Neuronal stem cell (in vitro differentiated cells): ENCODE measurements around the gene LAMC3.

Source experiments
- DNase-seq: peaks from one replicate; pipeline ENCODE4 v3.0.0-alpha.2; 2013; ENCODE audit warnings: low spot score
- H2AFZ ChIP-seq: one replicate; pipeline ENCODE4 v1.6.1; 2013; ENCODE audit warnings: mild to moderate bottlenecking, low read length, inconsistent platforms
- H2AK5ac ChIP-seq: 2 replicates; pipeline ENCODE4 v1.6.1; 2013; ENCODE audit warnings: low read depth, mild to moderate bottlenecking, inconsistent platforms, low read length, moderate library complexity, mixed read lengths
- H2BK120ac ChIP-seq: 2 replicates; pipeline ENCODE4 v1.6.1; 2013; ENCODE audit warnings: low read depth, mild to moderate bottlenecking, inconsistent platforms, low read length, moderate library complexity, mixed read lengths
- H2BK12ac ChIP-seq: one replicate; pipeline ENCODE4 v1.6.1; 2013; ENCODE audit warnings: low read length, inconsistent platforms
- H2BK15ac ChIP-seq: 2 replicates; pipeline ENCODE4 v1.6.1; 2013; ENCODE audit warnings: mild to moderate bottlenecking, low read length, inconsistent platforms, mixed read lengths
- H2BK5ac ChIP-seq: one replicate; pipeline ENCODE4 v1.6.1; 2013; ENCODE audit warnings: inconsistent platforms, mild to moderate bottlenecking, low read length, moderate library complexity
- H3K14ac ChIP-seq: one replicate; pipeline ENCODE4 v1.6.1; 2013; ENCODE audit warnings: low read length, inconsistent platforms
- H3K18ac ChIP-seq: 2 replicates; pipeline ENCODE4 v1.6.1; 2013; ENCODE audit warnings: low read length, inconsistent platforms
- H3K23ac ChIP-seq: 2 replicates; pipeline ENCODE4 v1.6.1; 2013; ENCODE audit warnings: low read depth, mild to moderate bottlenecking, mixed read lengths, low read length, inconsistent platforms; ENCODE audit not compliant: poor library complexity
- H3K27ac ChIP-seq: replicated peaks from 3 replicates; pipeline ENCODE4 v1.5.1; 2013; ENCODE audit warnings: low read length, inconsistent platforms
- H3K27me3 ChIP-seq, 3 experiments: 2 replicates each; pipeline ENCODE4 v1.6.1; 2013; ENCODE audit warnings: low read length in 3 of 3, mild to moderate bottlenecking in 2 of 3, inconsistent platforms in 1 of 3, low read depth in 1 of 3, mixed read lengths in 1 of 3, moderate library complexity in 1 of 3; ENCODE audit not compliant: control insufficient read depth in 3 of 3, insufficient read depth in 3 of 3
- H3K36me3 ChIP-seq, 2 donors: replicated peaks in 1 of 2; 2 replicates each; pipeline ENCODE4 v1.6.1; 2013; ENCODE audit warnings: low read length in 2 of 2; ENCODE audit not compliant: control insufficient read depth in 2 of 2, insufficient read depth in 2 of 2
- H3K4ac ChIP-seq: 2 replicates; pipeline ENCODE4 v1.6.1; 2013; ENCODE audit warnings: inconsistent platforms, mild to moderate bottlenecking, low read length, moderate library complexity
- H3K4me1 ChIP-seq, 2 donors: 1 replicate in 1 of 2; 2 replicates in 1 of 2; pipeline ENCODE4 v1.6.1; 2013; ENCODE audit warnings: low read length in 2 of 2, low read depth in 1 of 2; ENCODE audit not compliant: control insufficient read depth in 2 of 2, insufficient read depth in 1 of 2
- H3K4me2 ChIP-seq: one replicate; pipeline ENCODE4 v1.6.1; 2013; ENCODE audit warnings: mild to moderate bottlenecking, low read length, inconsistent platforms; ENCODE audit not compliant: insufficient read depth, poor library complexity, severe bottlenecking
- H3K4me3 ChIP-seq, 2 donors: 2 replicates each; pipeline ENCODE4 v1.5.1; 2013; ENCODE audit warnings: low read length in 2 of 2, mild to moderate bottlenecking in 2 of 2, inconsistent platforms in 1 of 2, moderate library complexity in 1 of 2
- H3K79me1 ChIP-seq: one replicate; pipeline ENCODE4 v1.6.1; 2013; ENCODE audit warnings: low read depth, mild to moderate bottlenecking, inconsistent platforms, low read length, moderate library complexity
- H3K9ac ChIP-seq: one replicate; pipeline ENCODE4 v1.6.1; 2013; ENCODE audit warnings: mild to moderate bottlenecking, low read depth, low read length, inconsistent platforms; ENCODE audit not compliant: poor library complexity
- H3K9me3 ChIP-seq, 2 donors: replicated peaks in 1 of 2; 2 replicates each; pipeline versions ENCODE3 to v1.6.1; 2013; ENCODE audit warnings: low read length in 2 of 2, mild to moderate bottlenecking in 2 of 2, inconsistent platforms in 1 of 2, low read depth in 1 of 2, mixed read lengths in 1 of 2, moderate library complexity in 1 of 2; ENCODE audit not compliant: control insufficient read depth in 2 of 2, insufficient read depth in 1 of 2
- H4K8ac ChIP-seq: one replicate; pipeline ENCODE4 v1.6.1; 2013; ENCODE audit warnings: low read depth, mild to moderate bottlenecking, inconsistent platforms, low read length, moderate library complexity
- H4K91ac ChIP-seq: one replicate; pipeline ENCODE4 v1.6.1; 2013; ENCODE audit warnings: low read length, low read depth, mild to moderate bottlenecking, inconsistent platforms; ENCODE audit not compliant: poor library complexity
- WGBS, 2 donors: extraction: QIAGEN DNeasy Blood & Tissue Kit; methylation state at CpG; one replicate each; pipeline ENCODE4 v1.1.7; 2013; ENCODE audit warnings: missing lambda C conversion rate in 2 of 2, mixed read lengths in 1 of 2; ENCODE audit not compliant: insufficient read length in 2 of 2, insufficient replicate concordance in 1 of 2; ENCODE audit errors: extremely low coverage in 2 of 2; 5-methylcytosine and 5-hydroxymethylcytosine counted together

Gene LAMC3

GRCh38 chr9:131060900-131061630 lies 52.1 kb downstream of the LAMC3 start:
- Histone ChIP-seq H3K4me1 (peaks cover 0 to 2% of the 10 kb centered on the region in 2 donors), H3K4me2 (no peak overlapping the region), H3K36me3 (no peaks in the 10 kb centered on the region), H3K27me3 (no peaks in the 10 kb centered on the region), H2AK5ac (peak overlapping the region; percentile 33), H3K18ac (no peak overlapping the region), H2BK15ac (peak overlapping the region; percentile 42), H3K4ac (no peak overlapping the region), H2BK12ac (no peak overlapping the region), H2AFZ (no peak overlapping the region), H3K9me3 (no peaks in the 10 kb centered on the region), H2BK5ac (no peak overlapping the region), H4K91ac (no peak overlapping the region), H3K4me3 (no peak overlapping the region), H3K79me1 (peaks cover 3% of the 10 kb centered on the region), H3K9ac (no peak overlapping the region), H3K14ac (no peak overlapping the region), H3K27ac (no peak overlapping the region), H4K8ac (no peak overlapping the region), H3K23ac (peak overlapping the region; percentile 89), H2BK120ac (no peak overlapping the region)
- no peak for DNase-seq
- no CpG with 5 or more reads among the region's 21 CpGs for WGBS, 2 donors

GRCh38 chr9:131062969-131063368 lies 54.0 kb downstream of the LAMC3 start:
- no peak overlapping the region for H2BK120ac ChIP-seq
- H3K27me3 ChIP-seq = peaks cover 0 to 2% (median 0%) of the 10 kb centered on the region in 3 experiments
- no peak overlapping the region for H3K4me3 ChIP-seq
- peak overlapping the region; percentile 83 for H3K23ac ChIP-seq
- H2BK15ac ChIP-seq = no peak overlapping the region
- H3K18ac ChIP-seq = no peak overlapping the region
- no peak overlapping the region for H2AFZ ChIP-seq
- H3K4me2 ChIP-seq = no peak overlapping the region
- peak overlapping the region; percentile 88 for H2AK5ac ChIP-seq
- no peaks in the 10 kb centered on the region for H3K9me3 ChIP-seq
- no peak overlapping the region for H2BK12ac ChIP-seq
- peaks cover 0 to 2% of the 10 kb centered on the region in 2 donors for H3K4me1 ChIP-seq
- DNase-seq = no peak
- no peak overlapping the region for H2BK5ac ChIP-seq
- H3K27ac ChIP-seq = no peak overlapping the region
- H3K14ac ChIP-seq = no peak overlapping the region
- H3K79me1 ChIP-seq = peaks cover 3% of the 10 kb centered on the region
- H3K9ac ChIP-seq = no peak overlapping the region
- H4K8ac ChIP-seq = no peak overlapping the region
- no CpG with 5 or more reads among the region's 9 CpGs for WGBS, 2 donors
- H3K4ac ChIP-seq = no peak overlapping the region
- H3K36me3 ChIP-seq = no peaks in the 10 kb centered on the region
- no peak overlapping the region for H4K91ac ChIP-seq

DNA sequence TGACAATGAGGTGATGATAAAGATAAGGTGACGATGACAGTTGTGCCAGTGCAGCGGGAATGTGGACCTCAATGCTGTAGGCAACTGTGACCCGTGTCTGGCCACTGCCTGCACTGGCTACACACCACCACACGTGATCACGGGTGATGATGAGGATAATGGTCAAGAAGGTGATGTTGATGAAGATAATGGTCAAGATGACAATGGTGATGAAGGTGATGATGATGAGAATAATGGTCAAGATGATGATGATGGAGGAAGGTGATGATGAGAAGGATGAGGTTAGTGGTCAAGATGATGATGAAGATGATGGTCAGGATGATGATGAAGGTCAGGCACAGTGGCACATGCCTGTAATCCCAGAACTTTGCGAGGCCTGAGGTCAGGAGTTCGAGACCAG lies 56.6 kb downstream of the LAMC3 start:
- no peak for DNase-seq
- Histone ChIP-seq H2AK5ac (no peak overlapping the region), H3K4ac (no peak overlapping the region), H2AFZ (no peak overlapping the region), H2BK5ac (no peak overlapping the region), H2BK15ac (no peak overlapping the region), H3K27me3 (peaks cover 0 to 9% (median 0%) of the 10 kb centered on the region in 3 experiments), H3K9me3 (no peaks in the 10 kb centered on the region), H3K9ac (no peak overlapping the region), H3K4me2 (no peak overlapping the region), H3K79me1 (no peaks in the 10 kb centered on the region), H3K4me3 (no peak overlapping the region), H3K14ac (no peak overlapping the region), H4K91ac (no peak overlapping the region), H4K8ac (no peak overlapping the region), H3K23ac (no peak overlapping the region), H3K4me1 (no peaks in the 10 kb centered on the region), H2BK12ac (no peak overlapping the region), H3K18ac (no peak overlapping the region), H3K27ac (no peak overlapping the region), H3K36me3 (no peaks in the 10 kb centered on the region), H2BK120ac (no peak overlapping the region)
- no CpG with 5 or more reads among the region's 7 CpGs for WGBS, 2 donors

DNA sequence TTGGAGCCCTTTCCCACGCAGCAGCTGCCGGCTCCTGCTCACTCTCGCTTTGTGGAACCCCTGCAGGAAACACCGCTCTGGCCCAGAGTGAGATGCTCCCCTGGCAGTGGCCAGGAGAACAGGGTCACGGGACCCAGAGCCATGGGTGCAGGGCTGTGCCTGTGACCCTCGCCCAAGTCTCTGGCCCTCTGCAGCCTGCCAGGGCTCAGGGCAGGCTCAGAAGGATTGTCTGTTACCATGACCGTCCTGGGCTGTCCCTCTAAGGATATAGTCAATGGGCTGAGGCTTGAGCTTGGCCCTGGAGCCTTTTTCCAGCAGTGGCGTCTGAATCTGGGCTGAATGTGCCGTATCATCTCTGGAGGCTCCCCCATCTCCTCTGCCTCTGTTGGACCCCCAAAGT lies 58.7 kb downstream of the LAMC3 start:
- peaks cover 0 to 15% (median 0%) of the 10 kb centered on the region in 3 experiments for H3K27me3 ChIP-seq
- no CpG with 5 or more reads among the region's 9 CpGs for WGBS, 2 donors
- H3K4me1 ChIP-seq = peaks cover 0 to 3% of the 10 kb centered on the region in 2 donors
- no peaks in the 10 kb centered on the region for H3K36me3 ChIP-seq
- DNase-seq = no peak
- H3K79me1 ChIP-seq = no peaks in the 10 kb centered on the region
- H3K27ac ChIP-seq = no peak overlapping the region
- no peak overlapping the region for H2BK5ac ChIP-seq
- no peak overlapping the region for H4K91ac ChIP-seq
- peak overlapping the region; percentile 79 for H2AK5ac ChIP-seq
- H3K4ac ChIP-seq = no peak overlapping the region
- H3K4me3 ChIP-seq = no peak overlapping the region
- peak overlapping the region; percentile 17 for H3K14ac ChIP-seq
- no peak overlapping the region for H2BK120ac ChIP-seq
- H4K8ac ChIP-seq = no peak overlapping the region
- peak overlapping the region; percentile 84 for H2BK15ac ChIP-seq
- no peak overlapping the region for H3K9ac ChIP-seq
- no peaks in the 10 kb centered on the region for H3K9me3 ChIP-seq
- no peak overlapping the region for H3K4me2 ChIP-seq
- peak overlapping the region; percentile 82 for H3K18ac ChIP-seq
- peak overlapping the region; percentile 19 for H2BK12ac ChIP-seq
- peak overlapping the region; percentile 96 for H3K23ac ChIP-seq
- H2AFZ ChIP-seq = no peak overlapping the region
